Esophagus muscularis mucosa (tissue), 4 donors: ENCODE results near the gene MATK.

Experiments used
- CTCF ChIP-seq, 3 experiments: fragments of 200-600 bp in 2 of 3; fragments of 450-650 bp in 1 of 3; sonication (generic) in 2 of 3; IDR thresholded peaks; one replicate each; pipeline ENCODE4 v1.5.1; 2017 to 2019; ENCODE audit warnings: antibody characterized with exemption in 3 of 3, mild to moderate bottlenecking in 2 of 3, moderate library complexity in 1 of 3
- EP300 ChIP-seq: sonication (generic); formaldehyde crosslinking; IDR thresholded peaks from one replicate; pipeline ENCODE4 v1.6.1; 2017; ENCODE audit warnings: antibody characterized with exemption
- POLR2AphosphoS5 ChIP-seq, 2 donors: sonication (generic); formaldehyde crosslinking; IDR thresholded peaks; one replicate each; pipeline ENCODE4 v1.6.1; 2017; ENCODE audit warnings: antibody characterized with exemption in 2 of 2

GRCh38 chr19:3775374-3775711 lies 10.8 kb downstream of the MATK start:
- TF ChIP-seq CTCF (IDR thresholded peaks at IDR 0.05) (no peak), POLR2AphosphoS5 (IDR thresholded peaks at IDR 0.05) (no peak), EP300 (no peak)
